ENCODE measurements around the gene AK9.
"Not testable (repeated sequence)": the region's sequence is repeated elsewhere in the genome, so short reads cannot be mapped to it uniquely, and the experiment has no call there.

AK9 gene

DNA sequence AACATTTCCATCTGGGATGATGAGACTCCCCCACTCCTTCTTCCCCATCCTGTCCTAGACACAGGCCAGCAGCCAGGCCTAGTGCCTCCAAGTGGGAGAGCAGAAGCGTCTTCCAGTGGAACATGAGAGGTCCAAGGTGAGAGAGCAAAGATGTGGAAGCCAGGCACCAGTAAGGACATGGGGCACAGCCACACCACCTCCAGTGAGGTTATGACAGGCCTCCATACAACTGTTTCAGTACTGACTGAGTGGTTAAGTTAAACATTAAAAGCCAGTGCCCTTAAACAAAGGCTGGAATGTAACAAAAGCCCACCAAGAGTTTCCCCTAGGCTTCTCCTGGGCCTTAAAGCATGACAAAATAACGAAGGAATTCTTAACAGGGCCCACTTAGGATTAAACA lies 213.3 kb downstream of the AK9 start:
- DNase-seq, result no peak

DNA sequence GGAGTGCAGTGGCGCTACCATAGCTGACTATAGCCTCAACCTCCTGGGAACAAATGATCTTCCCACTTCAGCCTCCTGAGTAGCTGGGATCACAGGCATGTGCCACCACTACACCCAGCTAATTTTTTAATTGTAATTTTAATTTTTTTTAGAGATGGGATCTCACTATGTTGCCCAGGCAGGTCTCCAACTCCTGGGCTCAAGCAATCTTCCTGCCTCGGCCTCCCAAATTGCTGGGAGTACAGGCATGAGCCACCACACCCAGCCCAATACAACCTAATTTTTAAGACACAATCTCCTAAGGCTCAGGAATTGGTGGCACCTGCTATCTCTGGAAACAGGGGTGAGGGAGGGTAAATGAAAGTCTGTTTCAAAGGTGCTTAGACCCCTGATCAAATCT lies 213.8 kb downstream of the AK9 start:
- no peak for DNase-seq

DNA sequence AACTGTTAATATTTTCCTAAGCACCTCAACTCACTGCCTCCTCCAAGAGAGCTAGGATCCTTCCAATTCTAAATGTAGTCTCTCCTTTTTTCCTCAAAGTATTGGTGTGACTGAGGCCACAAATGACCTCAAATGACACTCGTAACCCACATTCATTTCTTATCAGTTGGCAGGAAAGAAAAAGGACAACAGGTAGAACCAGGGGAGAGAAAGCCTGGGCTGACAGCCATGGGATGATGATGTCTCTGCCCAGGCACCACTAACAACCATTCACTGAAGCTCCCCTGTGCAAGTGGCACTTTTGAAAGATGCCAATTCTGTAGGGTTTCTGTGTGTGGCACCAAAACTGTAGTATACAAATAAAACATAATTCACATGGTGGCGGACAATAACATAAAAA lies 215.4 kb downstream of the AK9 start:
- DNase-seq, result no peak

- DNase-seq, result no peak
Measured at GRCh38 chr6:109474995-109475394, 216.0 kb downstream of the AK9 start.

GRCh38 chr6:109473120-109473519 lies 217.9 kb downstream of the AK9 start:
- no peak for DNase-seq

- no peak for DNase-seq
Measured at GRCh38 chr6:109472132-109472995, 218.6 kb downstream of the AK9 start.

GRCh38 chr6:109471105-109471810 lies 219.7 kb downstream of the AK9 start:
- no peak for DNase-seq

DNA sequence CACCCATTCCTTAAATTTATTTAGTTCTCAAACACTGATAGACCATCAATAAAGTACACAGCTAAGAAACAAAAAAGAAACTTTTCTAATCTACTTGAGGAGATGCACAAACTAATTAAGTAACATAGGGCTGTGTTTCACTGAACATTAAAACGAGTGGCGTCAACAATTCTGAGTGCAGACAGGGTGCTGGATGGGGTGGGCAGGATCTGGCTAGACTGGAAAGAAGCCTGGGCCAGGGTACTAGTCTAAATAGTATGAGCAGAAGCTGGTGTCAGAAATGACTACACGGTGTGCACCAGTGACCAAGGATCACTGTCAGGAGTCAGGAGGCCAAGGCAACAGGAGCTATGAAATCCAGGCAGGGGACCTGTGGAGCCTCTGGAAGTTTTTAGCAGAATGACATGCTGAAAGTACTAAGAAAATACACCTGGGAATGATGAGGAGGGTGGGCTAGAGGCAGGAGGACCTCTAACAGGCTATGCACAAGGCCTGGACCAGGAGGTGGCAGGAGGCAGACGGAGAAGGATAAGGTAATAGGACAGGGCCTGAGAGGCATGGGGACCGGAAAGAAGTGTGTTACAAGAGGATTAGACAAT lies 221.3 kb downstream of the AK9 start:
- DNase-seq, result no peak

DNA sequence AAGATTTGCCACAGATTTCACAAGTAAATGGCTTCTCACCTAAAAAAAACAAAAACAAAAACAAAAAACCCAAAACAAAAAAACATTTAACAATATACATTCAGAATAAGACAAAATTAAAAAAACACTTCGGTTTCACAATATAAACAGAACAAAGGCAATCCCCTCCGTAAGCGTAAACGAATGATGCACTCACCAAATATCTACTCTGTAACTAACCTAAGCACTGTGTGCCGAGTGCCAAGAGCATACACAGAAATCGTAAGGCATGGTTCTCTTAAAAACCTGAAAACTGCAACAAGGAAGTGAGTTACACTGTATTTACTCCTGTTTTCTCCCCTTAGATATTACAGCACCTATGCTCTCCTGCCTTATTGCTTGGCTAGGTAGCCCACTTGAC lies 223.3 kb downstream of the AK9 start:
- DNase-seq, result no peak

- peak; percentile 93 for DNase-seq
Measured at GRCh38 chr6:109466212-109466923, 224.6 kb downstream of the AK9 start.

DNA sequence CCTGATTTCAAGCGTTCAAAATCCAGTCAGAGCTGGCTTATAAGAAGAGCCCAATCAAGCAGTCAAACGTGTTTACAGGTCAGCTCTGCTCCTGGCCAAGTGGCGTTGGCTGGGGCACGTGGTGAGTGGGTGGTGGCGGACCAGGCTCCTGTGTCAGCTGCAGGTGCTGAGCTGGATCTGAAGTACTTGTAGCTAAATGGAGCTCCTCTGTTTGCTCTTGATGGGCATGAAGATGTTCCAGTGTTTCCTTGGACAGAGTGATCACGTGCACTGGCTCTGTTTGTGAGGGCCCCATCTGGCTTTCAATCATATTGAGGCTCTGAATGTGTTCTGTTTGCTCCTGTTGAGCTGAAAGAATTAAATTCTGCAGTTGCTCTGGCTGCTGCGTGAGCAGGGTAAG lies 225.2 kb downstream of the AK9 start:
- DNase-seq, result peak; percentile 93

- DNase-seq, result no peak
Measured at GRCh38 chr6:109461733-109462526, 229.1 kb downstream of the AK9 start.

DNA sequence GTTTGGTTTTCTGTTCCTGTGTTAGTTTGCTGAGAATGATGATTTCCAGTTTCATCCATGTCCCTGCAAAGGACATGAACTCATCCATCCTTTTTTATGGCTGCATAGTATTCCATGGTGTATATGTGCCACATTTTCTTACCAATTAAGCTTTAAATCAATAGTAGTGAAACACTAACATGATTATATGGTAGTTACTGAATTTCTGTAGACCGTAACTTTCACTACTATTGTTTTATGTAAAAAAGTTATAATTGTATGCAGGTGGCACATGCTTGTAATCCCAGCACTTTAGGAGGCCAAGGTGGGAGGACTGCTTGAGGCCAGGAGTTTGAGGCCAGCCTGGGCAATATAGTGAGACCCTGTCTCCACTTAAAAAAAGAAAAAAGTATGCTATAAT lies 229.8 kb downstream of the AK9 start:
- not testable (repeated sequence) for DNase-seq

DNA sequence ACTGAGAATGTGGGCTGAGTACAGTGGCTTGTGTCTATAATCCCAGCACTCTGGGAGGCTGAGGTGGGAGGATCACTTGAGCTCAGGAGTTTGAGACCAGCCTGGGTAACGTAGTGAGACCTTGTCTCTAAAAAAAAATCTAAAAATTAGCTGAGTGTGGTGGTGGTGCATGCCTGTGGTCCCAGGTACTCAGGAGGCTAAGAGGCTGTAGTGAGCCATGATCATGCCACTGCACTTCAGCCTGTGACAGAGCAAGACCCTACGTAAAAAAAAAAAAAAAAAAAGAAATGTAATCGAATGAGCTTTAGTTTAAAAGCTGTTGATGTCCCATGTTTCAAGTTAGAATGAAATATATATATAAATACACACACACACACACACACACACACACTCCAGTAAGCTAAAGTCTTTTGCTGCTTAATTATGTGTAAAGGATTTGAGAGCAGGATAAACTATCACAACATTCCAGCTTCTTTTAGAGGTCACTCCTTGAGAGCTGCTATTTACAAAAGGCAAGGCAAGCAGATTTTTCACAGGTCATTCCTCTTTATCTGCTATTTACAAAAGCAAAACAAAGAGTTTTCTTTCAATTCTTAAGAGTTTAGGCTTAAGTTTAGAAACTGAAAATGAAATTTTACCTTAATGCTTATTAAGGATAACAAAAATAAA lies 230.7 kb downstream of the AK9 start:
- peak; percentile 79 for DNase-seq

- no peak for DNase-seq
Measured at GRCh38 chr6:109458774-109459531, 232.0 kb downstream of the AK9 start.

GRCh38 chr6:109457562-109457996 lies 233.4 kb downstream of the AK9 start:
- no peak for DNase-seq

DNA sequence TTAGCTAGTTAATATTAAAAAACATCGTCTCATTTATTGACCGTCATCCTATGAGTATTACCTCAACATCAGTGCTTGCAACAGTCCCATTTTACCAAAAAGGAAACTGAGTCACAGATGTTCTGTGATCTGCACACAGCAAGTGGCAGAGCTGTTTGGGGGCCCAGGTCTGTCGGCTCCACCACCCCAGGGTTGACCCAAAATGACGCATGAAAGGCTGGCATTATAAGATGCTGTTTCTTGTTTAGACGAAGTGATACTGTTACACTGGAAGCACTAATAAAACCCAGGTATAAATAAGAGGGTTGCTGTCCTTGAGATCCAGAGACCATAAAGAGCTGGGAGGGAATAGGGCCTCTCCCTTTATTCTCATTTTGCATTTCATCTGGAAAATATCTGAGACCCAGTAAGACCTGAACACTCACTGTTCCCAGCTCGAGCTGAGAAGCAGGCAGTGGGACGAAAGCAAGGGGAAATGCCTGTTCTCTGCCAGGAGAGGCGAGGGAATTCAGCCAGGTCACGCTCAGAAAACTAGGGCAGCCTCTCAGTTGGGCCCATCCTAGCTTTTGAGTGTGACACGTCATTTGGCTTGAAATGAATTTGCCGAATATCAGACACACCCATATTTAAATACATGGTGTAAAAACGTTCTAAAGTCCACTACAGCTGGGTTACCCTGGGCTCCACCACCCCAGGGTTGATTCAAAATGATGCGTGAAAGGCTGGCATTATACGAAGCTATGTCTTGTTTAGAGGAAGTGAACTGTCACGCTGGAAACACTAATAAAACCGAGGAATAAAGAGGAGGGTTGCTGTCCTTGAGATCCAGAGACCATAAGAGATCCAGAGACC lies 234.1 kb downstream of the AK9 start:
- DNase-seq, result peak; percentile 37

DNA sequence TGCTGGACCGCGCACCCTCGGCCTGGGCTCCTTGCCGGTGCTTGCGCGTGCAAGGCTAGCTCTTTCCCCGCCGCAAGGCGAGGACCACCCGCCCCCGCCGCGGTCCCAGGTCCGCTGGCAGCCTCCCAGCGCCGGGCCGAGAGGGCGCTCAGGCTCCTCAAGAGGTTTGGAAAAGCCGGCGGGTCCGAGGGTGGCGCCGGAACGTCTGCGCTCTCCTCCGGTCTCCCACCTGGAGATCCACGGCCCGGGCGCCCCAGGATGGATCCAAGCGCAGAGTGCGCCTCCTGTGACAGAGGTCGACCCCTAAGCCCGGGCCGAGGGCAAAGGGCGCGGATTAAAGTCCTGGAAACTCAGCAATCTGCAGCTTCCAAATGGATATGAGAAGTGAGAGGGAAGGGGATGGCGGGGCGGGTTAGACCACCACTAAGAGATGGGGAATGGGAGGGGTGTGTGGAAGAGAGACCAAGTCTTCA lies 234.9 kb downstream of the AK9 start:
- peak; percentile 65 for DNase-seq

DNA sequence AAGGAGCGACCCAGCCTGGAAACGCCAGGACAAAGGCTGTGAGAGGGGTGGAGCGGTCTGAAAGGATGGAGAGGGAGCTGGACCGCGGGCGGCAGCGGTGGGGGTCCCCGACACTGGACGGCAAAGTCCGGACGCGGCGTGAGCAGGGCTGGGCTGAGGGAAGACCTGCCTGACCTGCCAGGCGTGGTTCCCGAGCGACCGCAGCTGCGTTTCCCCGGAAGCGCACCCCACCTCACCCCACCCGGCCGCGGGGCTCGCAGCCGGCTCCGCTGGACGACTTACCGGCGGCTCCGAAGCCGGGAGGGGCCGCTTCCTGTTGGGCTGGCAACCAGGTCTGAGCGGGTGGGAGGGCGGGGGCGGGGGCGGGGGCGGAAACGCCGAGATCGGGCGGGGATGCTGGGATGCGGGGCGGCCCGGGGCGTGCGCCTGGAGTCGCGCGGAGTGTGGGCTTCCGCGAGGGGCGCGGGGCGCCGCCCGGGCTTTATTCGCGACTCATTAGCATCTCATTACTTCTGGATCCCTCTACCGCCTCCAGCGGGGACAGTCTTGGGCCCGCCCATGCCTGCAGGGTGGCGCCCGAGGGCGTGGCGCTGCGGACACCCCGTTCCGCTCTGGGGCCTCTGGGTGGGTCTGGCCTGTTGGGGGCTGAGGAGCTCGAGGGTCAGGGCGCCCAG lies 235.4 kb downstream of the AK9 start, which contains the start of gene MICAL1:
MICAL1 (minus strand) TSS at position 336 of the 674 bp plus-strand sequence. CDS start 1,576 bp downstream, outside the sequence.
- DNase-seq, result peak; percentile 71

All from DMS79 (cell line).